Liver (tissue), 3 donors: ENCODE results near the gene KCND2.

Source experiments
- CTCF ChIP-seq: fragments of 150-350 bp; IDR thresholded peaks from 2 replicates; pipeline ENCODE4 v1.5.1; 2017; ENCODE audit warnings: improper control_type of control experiment, low read depth, low read length; ENCODE audit not compliant: missing input control
- EGR1 ChIP-seq, 2 donors: IDR thresholded peaks; 2 replicates each; pipeline ENCODE4 v1.6.1; 2016 to 2018; ENCODE audit warnings: antibody characterized with exemption in 2 of 2, low read depth in 2 of 2
- GABPA ChIP-seq, 2 donors: IDR thresholded peaks in 1 of 2; conservative IDR thresholded peaks in 1 of 2; 2 replicates each; pipeline ENCODE4 v1.6.1; 2016; ENCODE audit warnings: antibody characterized with exemption in 2 of 2, mild to moderate bottlenecking in 1 of 2, moderate library complexity in 1 of 2
- HNF4G ChIP-seq: IDR thresholded peaks from 2 replicates; pipeline ENCODE4 v1.6.1; 2016; ENCODE audit warnings: antibody characterized with exemption
- JUND ChIP-seq, 2 donors: IDR thresholded peaks; 2 replicates each; pipeline ENCODE4 v1.6.1; 2016; ENCODE audit warnings: antibody characterized with exemption in 2 of 2
- SP1 ChIP-seq: IDR thresholded peaks from 2 replicates; pipeline ENCODE4 v1.6.1; 2018; ENCODE audit warnings: antibody characterized with exemption, mild to moderate bottlenecking
- TAF1 ChIP-seq: conservative IDR thresholded peaks from 2 replicates; pipeline ENCODE4 v1.6.1; 2016; ENCODE audit warnings: antibody characterized with exemption, mild to moderate bottlenecking
- TF ChIP-seq, protein P1 (sequence below): IDR thresholded peaks from 2 replicates; pipeline ENCODE4 v1.6.1; 2016; ENCODE audit warnings: antibody characterized with exemption, mild to moderate bottlenecking
- TF ChIP-seq, protein P2 (sequence below): IDR thresholded peaks from 2 replicates; pipeline ENCODE4 v1.6.1; 2016; ENCODE audit warnings: antibody characterized with exemption
- donor health status: healthy.
- donor health status: healthy.

GRCh38 chr7:120274899-120275298, 1.9 kb downstream of the KCND2 start:
- no peak for TF ChIP-seq SP1
- no peak for TF ChIP-seq CTCF
- TF ChIP-seq, protein P1, sequence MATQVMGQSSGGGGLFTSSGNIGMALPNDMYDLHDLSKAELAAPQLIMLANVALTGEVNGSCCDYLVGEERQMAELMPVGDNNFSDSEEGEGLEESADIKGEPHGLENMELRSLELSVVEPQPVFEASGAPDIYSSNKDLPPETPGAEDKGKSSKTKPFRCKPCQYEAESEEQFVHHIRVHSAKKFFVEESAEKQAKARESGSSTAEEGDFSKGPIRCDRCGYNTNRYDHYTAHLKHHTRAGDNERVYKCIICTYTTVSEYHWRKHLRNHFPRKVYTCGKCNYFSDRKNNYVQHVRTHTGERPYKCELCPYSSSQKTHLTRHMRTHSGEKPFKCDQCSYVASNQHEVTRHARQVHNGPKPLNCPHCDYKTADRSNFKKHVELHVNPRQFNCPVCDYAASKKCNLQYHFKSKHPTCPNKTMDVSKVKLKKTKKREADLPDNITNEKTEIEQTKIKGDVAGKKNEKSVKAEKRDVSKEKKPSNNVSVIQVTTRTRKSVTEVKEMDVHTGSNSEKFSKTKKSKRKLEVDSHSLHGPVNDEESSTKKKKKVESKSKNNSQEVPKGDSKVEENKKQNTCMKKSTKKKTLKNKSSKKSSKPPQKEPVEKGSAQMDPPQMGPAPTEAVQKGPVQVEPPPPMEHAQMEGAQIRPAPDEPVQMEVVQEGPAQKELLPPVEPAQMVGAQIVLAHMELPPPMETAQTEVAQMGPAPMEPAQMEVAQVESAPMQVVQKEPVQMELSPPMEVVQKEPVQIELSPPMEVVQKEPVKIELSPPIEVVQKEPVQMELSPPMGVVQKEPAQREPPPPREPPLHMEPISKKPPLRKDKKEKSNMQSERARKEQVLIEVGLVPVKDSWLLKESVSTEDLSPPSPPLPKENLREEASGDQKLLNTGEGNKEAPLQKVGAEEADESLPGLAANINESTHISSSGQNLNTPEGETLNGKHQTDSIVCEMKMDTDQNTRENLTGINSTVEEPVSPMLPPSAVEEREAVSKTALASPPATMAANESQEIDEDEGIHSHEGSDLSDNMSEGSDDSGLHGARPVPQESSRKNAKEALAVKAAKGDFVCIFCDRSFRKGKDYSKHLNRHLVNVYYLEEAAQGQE = no peak
- TF ChIP-seq, protein P2, sequence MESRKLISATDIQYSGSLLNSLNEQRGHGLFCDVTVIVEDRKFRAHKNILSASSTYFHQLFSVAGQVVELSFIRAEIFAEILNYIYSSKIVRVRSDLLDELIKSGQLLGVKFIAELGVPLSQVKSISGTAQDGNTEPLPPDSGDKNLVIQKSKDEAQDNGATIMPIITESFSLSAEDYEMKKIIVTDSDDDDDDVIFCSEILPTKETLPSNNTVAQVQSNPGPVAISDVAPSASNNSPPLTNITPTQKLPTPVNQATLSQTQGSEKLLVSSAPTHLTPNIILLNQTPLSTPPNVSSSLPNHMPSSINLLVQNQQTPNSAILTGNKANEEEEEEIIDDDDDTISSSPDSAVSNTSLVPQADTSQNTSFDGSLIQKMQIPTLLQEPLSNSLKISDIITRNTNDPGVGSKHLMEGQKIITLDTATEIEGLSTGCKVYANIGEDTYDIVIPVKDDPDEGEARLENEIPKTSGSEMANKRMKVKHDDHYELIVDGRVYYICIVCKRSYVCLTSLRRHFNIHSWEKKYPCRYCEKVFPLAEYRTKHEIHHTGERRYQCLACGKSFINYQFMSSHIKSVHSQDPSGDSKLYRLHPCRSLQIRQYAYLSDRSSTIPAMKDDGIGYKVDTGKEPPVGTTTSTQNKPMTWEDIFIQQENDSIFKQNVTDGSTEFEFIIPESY = no peak
- TF ChIP-seq TAF1 = no peak
- no peak for TF ChIP-seq GABPA (IDR thresholded peaks at IDR 0.05 in 1 of 2, conservative IDR thresholded peaks at IDR 0.05 in 1 of 2)
- no peak for TF ChIP-seq EGR1 (IDR thresholded peaks at IDR 0.05; ENCODE audit: low read depth in 2 of 2)
- TF ChIP-seq HNF4G = no peak
- TF ChIP-seq JUND (IDR thresholded peaks at IDR 0.05) = no peak
